Endothelial cell of umbilical vein (primary cell): ENCODE results near the gene ATF3. TPM values are rescaled to one million over a fixed set of nuclear protein-coding genes. Genes with fewer than 3 reads are reported as not detected.

ENCODE experiments used
- BruUV-seq: library from RNA; stranded (reverse); fragments of 400-500 nt; replicated peaks from 2 replicates; lab custom pipeline; 2021; lab: Mats Ljungman, UMichigan
- CTCF ChIA-PET: fragments of 300-600, 350-600 bp; sonication (Branson Sonifier 250); formaldehyde crosslinking; loops from one replicate; lab custom pipeline; 2021; ENCODE audit warnings: antibody characterized with exemption, inconsistent platforms; lab: Charles Lee
- POLR2A ChIA-PET: fragments of 300-600, 350-600 bp; sonication (Branson Sonifier 250); formaldehyde crosslinking; loops from one replicate; lab custom pipeline; 2021; ENCODE audit warnings: antibody characterized with exemption, inconsistent platforms; lab: Charles Lee
- DNase-seq: peaks from one replicate; pipeline ENCODE4 v3.0.0-alpha.2; 2011; ENCODE audit warnings: low read depth, low spot score
- FAIRE-seq: peaks from 2 replicates; lab custom pipeline; 2011; peaks lifted over from hg19 to GRCh38; lab: Jason Lieb, UNC
- H2AFZ ChIP-seq: 2 replicates; pipeline ENCODE4 v1.6.0; 2012; ENCODE audit warnings: low read depth, low read length, control low read depth, inconsistent platforms
- H3K27ac ChIP-seq: 2 replicates; pipeline ENCODE4 v1.5.1; 2011; ENCODE audit warnings: low read depth, mild to moderate bottlenecking, control low read depth, low read length, moderate library complexity; ENCODE audit not compliant: insufficient read depth
- H3K27me3 ChIP-seq, 2 experiments: 2 replicates each; pipeline versions ENCODE4 v1.6.0 to v1.6.1; 2011; ENCODE audit warnings: low read length in 2 of 2, mixed read lengths in 1 of 2; ENCODE audit not compliant: control insufficient read depth in 2 of 2, insufficient read depth in 2 of 2
- H3K36me3 ChIP-seq, 2 experiments: 2 replicates in 1 of 2; 3 replicates in 1 of 2; pipeline ENCODE4 v1.5.1; 2011; ENCODE audit warnings: low read length in 2 of 2, mild to moderate bottlenecking in 1 of 2, moderate library complexity in 1 of 2; ENCODE audit not compliant: control insufficient read depth in 2 of 2, insufficient read depth in 2 of 2; ENCODE audit errors: extremely low read depth in 1 of 2
- H3K4me1 ChIP-seq: 3 replicates; pipeline ENCODE4 v1.5.1; 2011; ENCODE audit warnings: mild to moderate bottlenecking, low read length; ENCODE audit not compliant: control insufficient read depth, insufficient read depth; ENCODE audit errors: extremely low read depth
- H3K4me2 ChIP-seq: 2 replicates; pipeline ENCODE4 v1.6.1; 2011; ENCODE audit warnings: low read length, control low read depth, mixed read lengths; ENCODE audit not compliant: insufficient read depth
- H3K4me3 ChIP-seq, 3 experiments: fragments of 200-600 bp in 1 of 3; sonication (generic), shearing (Covaris generic) in 1 of 3; replicated peaks in 1 of 3; 2 replicates each; pipeline ENCODE4 v1.5.1; 2011 to 2016; ENCODE audit warnings: control low read depth in 3 of 3, low read length in 3 of 3, mild to moderate bottlenecking in 2 of 3, inconsistent platforms in 1 of 3, low read depth in 1 of 3, moderate library complexity in 1 of 3; ENCODE audit not compliant: insufficient read depth in 1 of 3
- H3K79me2 ChIP-seq: 2 replicates; pipeline ENCODE4 v1.6.0; 2012; ENCODE audit warnings: low read length, inconsistent platforms; ENCODE audit not compliant: control insufficient read depth, insufficient read depth
- H3K9ac ChIP-seq: replicated peaks from 2 replicates; pipeline ENCODE3; 2011; ENCODE audit warnings: low read length, control low read depth; ENCODE audit not compliant: insufficient read depth; ENCODE audit errors: extremely low read depth
- H3K9me1 ChIP-seq: replicated peaks from 3 replicates; pipeline ENCODE4 v1.6.0; 2011; ENCODE audit warnings: mild to moderate bottlenecking, low read length; ENCODE audit not compliant: control insufficient read depth, insufficient read depth; ENCODE audit errors: extremely low read depth
- H3K9me3 ChIP-seq: replicated peaks from 2 replicates; pipeline ENCODE4 v1.5.1; 2012; ENCODE audit warnings: low read length, inconsistent platforms; ENCODE audit not compliant: control insufficient read depth, insufficient read depth
- H4K20me1 ChIP-seq: replicated peaks from 2 replicates; pipeline ENCODE3; 2011; ENCODE audit warnings: mild to moderate bottlenecking, low read length; ENCODE audit not compliant: control insufficient read depth, insufficient read depth; ENCODE audit errors: extremely low read depth
- EZH2 ChIP-seq: IDR thresholded peaks from 2 replicates; pipeline ENCODE4 v1.6.1; 2012; ENCODE audit warnings: borderline replicate concordance, low read depth, mild to moderate bottlenecking, moderate library complexity, low read length, inconsistent platforms; ENCODE audit not compliant: severe bottlenecking
- FOS ChIP-seq: IDR thresholded peaks from 2 replicates; pipeline ENCODE4 v1.6.1; 2011; ENCODE audit warnings: mild to moderate bottlenecking, low read length, moderate library complexity, borderline replicate concordance; ENCODE audit not compliant: insufficient read depth
- GATA2 ChIP-seq: IDR thresholded peaks from 2 replicates; pipeline ENCODE4 v1.7.0; 2011; ENCODE audit warnings: low read depth, mild to moderate bottlenecking, moderate library complexity, mixed read lengths, low read length; ENCODE audit not compliant: insufficient read length, insufficient read depth
- JUN ChIP-seq: IDR thresholded peaks from 2 replicates; pipeline ENCODE4 v1.6.1; 2011; ENCODE audit warnings: borderline replicate concordance, low read depth; ENCODE audit not compliant: insufficient read length, insufficient read depth
- MAX ChIP-seq: IDR thresholded peaks from 2 replicates; pipeline ENCODE4 v1.6.1; 2011; ENCODE audit not compliant: insufficient read depth, insufficient read length
- MYC ChIP-seq: IDR thresholded peaks from one replicate; pipeline ENCODE4 v1.6.1; 2011; ENCODE audit warnings: mild to moderate bottlenecking, low read depth, low read length
- POLR2A ChIP-seq: IDR thresholded peaks from 2 replicates; pipeline ENCODE4 v1.6.1; 2012; ENCODE audit warnings: low read depth, mild to moderate bottlenecking, control low read depth, low read length
- POLR2AphosphoS5 ChIP-seq: IDR thresholded peaks from 2 replicates; pipeline ENCODE4 v1.6.1; 2012; ENCODE audit warnings: low read depth, mild to moderate bottlenecking, control low read depth, low read length, moderate library complexity; ENCODE audit not compliant: insufficient read depth
- dilution Hi-C: fragments of 300-500 bp; cut with MboI; formaldehyde crosslinking; loops from one replicate; pipeline ENCODE4 v1.15.0; 2019; ENCODE audit warnings: low sequenced_read_pairs; ENCODE audit not compliant: extremely low pct_ligation_motif_present
- intact Hi-C: fragments of 100-400 bp; cut with micrococcal nuclease; formaldehyde crosslinking; loops from one replicate; pipeline ENCODE4 v1.10.0; 2022
- polyA plus RNA-seq, 4 experiments: library from polyadenylated mRNA; depleted of rRNA in 3 of 4; stranded (reverse) in 3 of 4; unstranded in 1 of 4; fragments of >200 nt; gene quantifications; 2 replicates each; pipeline versions ENCODE4 v1.2.1 to v1.2.3, GENCODE V29; 2011 to 2012; ENCODE audit warnings: missing spikeins in 1 of 4
- total RNA-seq: library from RNA; stranded (reverse); gene quantifications from 2 replicates; pipeline ENCODE4 v1.2.3, GENCODE V29; 2021
- TF ChIP-seq, protein P1 (sequence below), 2 donors: IDR thresholded peaks; 1 replicate in 1 of 2; 2 replicates in 1 of 2; pipeline ENCODE4 v1.5.1; 2011; ENCODE audit warnings: low read length in 2 of 2, mild to moderate bottlenecking in 2 of 2, moderate library complexity in 2 of 2, control low read depth in 1 of 2, inconsistent platforms in 1 of 2, low read depth in 1 of 2; ENCODE audit not compliant: insufficient read depth in 1 of 2; ENCODE audit errors: extremely low read depth in 1 of 2

The ATF3 gene
- total and polyA plus RNA-seq, 2 donors (not counting 3 experiments of a cell fraction or from before 2014, with no cell fraction given): 6.1 to 17.1 TPM

- Histone ChIP-seq H3K9me3 (no peaks in the 10 kb centered on the region), H3K79me2 (no peaks in the 10 kb centered on the region), H3K27ac (no peak overlapping the region), H3K4me2 (no peak overlapping the region), H3K4me3 (no peak overlapping the region), H2AFZ (no peak overlapping the region), H3K9ac (no peak overlapping the region), H4K20me1 (no peaks in the 10 kb centered on the region), H3K36me3 (no peaks in the 10 kb centered on the region), H3K27me3 (peaks cover 19 to 33% of the 10 kb centered on the region in 2 experiments), H3K9me1 (no peaks in the 10 kb centered on the region), H3K4me1 (peaks cover 14% of the 10 kb centered on the region)
- TF ChIP-seq EZH2 (no peak), JUN (no peak), POLR2A (no peak), GATA2 (no peak), MYC (no peak), POLR2AphosphoS5 (no peak)
- DNase-seq (no peak), FAIRE-seq (no peak)
- dilution Hi-C loops: no loop called here
- BruUV-seq: no TSS peak
- CTCF ChIA-PET: no interaction called here
- intact Hi-C loops: no loop called here
- POLR2A ChIA-PET: no interaction called here
Measured at GRCh38 chr1:212591922-212592321, 16.6 kb upstream of the ATF3 start.

DNA sequence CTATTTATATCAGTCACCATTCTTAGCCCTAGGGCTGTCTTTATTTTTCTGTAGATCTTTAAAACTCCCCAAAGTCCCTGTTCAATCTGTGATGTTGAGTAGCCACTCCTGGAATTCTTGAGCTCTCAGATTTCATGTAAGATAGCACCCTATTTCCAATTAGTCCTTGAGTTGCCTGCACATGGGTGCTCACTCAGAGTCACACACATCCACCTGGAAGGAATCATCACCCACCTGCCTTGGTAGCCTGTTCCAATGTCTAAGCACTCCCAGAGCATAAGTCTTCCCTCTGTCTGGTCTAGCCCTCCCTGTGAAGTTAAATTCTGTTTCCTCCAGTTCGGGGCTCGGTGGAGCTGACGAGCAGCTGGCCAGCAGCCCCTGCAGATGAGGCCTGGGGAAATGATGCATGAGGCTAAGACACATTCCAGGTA lies 14.7 kb upstream of the ATF3 start:
- DNase-seq: no peak
- ChIA-PET CTCF (interaction anchor here (1.0 to 2.4 kb wide), 2 partner anchors 26 to 117 kb away, joined by 3 to 21 read pairs; no protein-coding TSS in a partner anchor), POLR2A (no interaction called here)
- H3K9me1 ChIP-seq: no peaks in the 10 kb centered on the region
- H3K4me1 ChIP-seq: peaks cover 15% of the 10 kb centered on the region
- TF ChIP-seq MYC (no peak), GATA2 (no peak), JUN (no peak), POLR2A (no peak), MAX (no peak), FOS (no peak), EZH2 (no peak), POLR2AphosphoS5 (no peak)
- TF ChIP-seq, protein P1, sequence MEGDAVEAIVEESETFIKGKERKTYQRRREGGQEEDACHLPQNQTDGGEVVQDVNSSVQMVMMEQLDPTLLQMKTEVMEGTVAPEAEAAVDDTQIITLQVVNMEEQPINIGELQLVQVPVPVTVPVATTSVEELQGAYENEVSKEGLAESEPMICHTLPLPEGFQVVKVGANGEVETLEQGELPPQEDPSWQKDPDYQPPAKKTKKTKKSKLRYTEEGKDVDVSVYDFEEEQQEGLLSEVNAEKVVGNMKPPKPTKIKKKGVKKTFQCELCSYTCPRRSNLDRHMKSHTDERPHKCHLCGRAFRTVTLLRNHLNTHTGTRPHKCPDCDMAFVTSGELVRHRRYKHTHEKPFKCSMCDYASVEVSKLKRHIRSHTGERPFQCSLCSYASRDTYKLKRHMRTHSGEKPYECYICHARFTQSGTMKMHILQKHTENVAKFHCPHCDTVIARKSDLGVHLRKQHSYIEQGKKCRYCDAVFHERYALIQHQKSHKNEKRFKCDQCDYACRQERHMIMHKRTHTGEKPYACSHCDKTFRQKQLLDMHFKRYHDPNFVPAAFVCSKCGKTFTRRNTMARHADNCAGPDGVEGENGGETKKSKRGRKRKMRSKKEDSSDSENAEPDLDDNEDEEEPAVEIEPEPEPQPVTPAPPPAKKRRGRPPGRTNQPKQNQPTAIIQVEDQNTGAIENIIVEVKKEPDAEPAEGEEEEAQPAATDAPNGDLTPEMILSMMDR (IDR thresholded peaks at IDR 0.05; ENCODE audit: extremely low read depth in 1 of 2, insufficient read depth in 1 of 2, low read depth in 1 of 2, low read length in 2 of 2): no peak
- dilution Hi-C loops (no loop called here), intact Hi-C loops (no loop called here)
- no peak for FAIRE-seq
- H3K4me3 ChIP-seq: no peak overlapping the region
- H3K36me3 ChIP-seq: no peaks in the 10 kb centered on the region
- peaks cover 8 to 16% of the 10 kb centered on the region in 2 experiments for H3K27me3 ChIP-seq
- no peaks in the 10 kb centered on the region for H4K20me1 ChIP-seq
- no peak overlapping the region for H2AFZ ChIP-seq
- H3K27ac ChIP-seq: no peak overlapping the region
- H3K9me3 ChIP-seq: no peaks in the 10 kb centered on the region
- H3K79me2 ChIP-seq: no peaks in the 10 kb centered on the region
- H3K9ac ChIP-seq: no peak overlapping the region
- no TSS peak for BruUV-seq
- H3K4me2 ChIP-seq: no peak overlapping the region
